AML-193 (cell line): ENCODE measurements around the gene FAM111B.
A peak's percentile ranks its signal among the peaks of the same experiment; 100 is the strongest.

Experiments
- DNase-seq, 2 experiments: peaks; one replicate each; lab custom pipeline; 2025; lab: John Stamatoyannopoulos, UW

The FAM111B gene

DNA sequence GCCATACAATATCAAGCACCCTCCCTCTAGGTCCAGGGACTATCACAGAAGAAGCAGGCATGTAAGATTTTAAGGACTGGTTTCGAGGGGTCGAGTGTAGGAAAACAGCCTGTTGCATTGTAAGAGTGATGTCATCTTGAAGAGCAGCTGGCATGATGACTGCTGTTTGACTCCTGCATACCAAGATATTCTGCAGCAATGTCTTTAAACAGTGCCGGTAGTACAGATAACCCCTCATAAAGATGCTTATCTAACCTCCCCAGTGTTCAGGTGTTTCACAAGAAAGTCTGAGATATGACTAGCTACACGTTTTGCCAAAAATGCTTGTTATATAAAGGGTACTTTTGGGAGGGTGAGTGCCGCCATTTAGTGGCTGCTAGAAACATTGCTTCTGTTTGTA lies 47.6 kb downstream of the FAM111B start:
- DNase-seq, result no peak

DNA sequence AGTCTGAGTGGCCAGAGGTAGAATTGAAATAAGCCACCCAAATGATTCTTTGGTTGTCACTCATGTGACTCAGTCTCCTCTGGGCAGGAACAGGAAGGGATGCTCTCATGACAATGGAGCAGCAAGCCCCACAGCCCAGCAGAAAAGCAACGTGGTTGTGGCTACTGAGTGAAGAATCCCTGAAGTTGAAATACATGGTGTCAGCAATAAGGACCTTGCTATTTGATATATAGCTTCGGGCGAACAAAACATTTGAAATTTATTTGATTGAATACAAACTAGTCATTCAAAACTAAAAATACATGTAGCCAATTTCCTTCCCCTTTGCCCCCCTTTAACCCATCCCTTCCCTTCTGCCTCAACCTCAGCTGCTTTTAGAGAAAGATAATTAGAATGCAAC lies 50.4 kb downstream of the FAM111B start:
- no peak for DNase-seq

DNA sequence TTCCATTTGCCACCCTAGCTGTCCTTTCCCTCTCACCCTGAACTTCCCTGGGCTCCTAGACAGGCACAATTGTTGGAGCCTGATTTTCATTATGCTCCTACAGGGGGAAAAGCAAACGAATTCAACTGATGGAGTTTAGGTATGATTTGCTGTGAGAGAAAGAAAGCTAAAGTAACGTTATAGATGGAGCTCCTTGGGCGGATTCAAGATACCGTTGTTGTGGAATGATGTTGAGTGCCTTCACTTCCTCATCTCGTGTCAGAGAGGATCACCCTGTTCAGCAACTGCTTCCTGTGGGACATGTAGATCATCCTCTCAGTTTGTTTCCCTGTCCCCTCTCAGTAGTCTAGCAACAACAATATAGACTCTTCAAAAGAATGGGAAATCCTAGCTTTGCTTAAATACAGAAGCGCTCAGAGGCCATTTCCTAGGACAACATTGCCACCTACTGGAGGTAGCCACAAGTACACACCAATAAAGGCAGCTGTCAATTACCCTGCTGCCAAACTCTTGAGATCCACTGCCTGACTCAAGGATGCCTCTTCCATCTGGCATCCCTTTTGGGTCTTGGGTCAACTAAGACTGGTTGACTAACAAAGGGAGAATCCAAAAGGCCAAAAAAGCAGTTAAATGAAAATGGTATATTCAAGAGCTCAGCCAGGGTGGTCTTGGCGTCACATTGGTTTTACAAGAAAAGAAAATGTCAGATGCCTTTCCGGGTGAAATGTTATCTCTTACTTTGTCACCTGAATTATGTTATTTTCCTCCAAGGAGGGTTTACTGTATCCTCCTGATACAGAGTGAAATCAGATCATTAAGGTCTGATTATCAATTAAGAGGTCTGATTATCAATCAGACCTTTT lies 51.4 kb downstream of the FAM111B start:
- peak; percentile 71 to 72 for DNase-seq

DNA sequence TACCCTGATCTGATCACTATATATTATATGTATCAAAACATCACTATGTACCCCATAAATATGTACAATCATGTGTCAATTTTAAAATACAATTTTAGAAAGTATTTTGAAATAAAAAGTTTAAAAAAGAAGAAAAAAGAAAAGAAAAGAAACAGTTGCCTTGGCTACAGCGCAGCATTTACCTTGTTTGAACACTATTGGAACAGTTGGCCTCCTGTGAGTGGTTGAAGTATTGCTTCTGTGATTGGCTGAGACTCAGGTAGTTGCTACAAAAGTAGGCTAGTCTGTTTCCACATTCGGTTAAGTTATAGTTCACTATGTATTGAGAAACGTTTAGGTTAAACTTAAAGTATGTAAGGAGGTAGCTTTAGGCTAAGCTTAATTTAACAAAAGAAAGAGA lies 57.0 kb downstream of the FAM111B start:
- no peak for DNase-seq

DNA sequence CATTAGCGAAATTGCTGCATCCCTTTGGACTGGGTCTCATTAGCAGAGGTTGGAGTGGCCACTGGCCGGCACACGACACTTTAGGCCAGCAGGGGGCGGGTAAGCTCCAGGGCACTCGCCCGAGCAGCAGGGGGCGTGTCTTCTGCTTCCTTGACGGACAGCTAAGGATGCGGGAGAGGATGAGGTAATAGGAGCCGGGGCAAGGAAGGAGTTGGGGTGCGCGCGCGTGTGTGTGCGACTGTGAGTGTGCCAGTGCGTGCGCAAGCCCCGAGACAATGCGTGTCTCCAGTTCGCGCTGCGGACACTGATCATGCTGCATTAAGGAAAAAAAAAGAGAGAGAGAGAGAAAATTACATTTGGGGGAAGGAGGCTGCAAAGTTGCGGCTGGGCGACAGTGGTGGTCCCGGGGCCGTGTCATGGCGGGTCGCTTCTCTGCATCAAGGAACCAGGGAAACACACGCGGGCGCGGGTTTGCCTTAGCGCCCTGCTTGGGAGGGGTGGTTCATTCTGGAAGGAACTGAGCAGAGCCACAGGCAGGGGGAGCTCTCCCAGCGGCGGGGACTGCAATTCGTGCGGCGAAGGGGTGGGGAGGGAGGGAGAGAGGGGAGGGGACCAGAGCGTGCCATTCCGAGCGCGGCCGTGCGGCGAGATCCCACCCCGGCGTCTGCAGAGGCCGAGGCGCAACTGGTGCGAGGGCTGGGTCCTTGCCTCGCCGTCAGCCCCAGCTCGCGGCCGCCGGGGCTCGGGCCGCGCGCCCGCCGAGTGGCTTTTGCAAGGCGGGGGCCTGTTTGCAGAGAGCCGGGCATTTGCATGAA lies 64.7 kb downstream of the FAM111B start, which contains the start of gene DTX4:
TSS of gene DTX4 (plus strand) at position 625 of the 815 bp plus-strand sequence. CDS start 464 bp downstream, outside the sequence.
- DNase-seq, result peak; percentile 85 to 86

DNA sequence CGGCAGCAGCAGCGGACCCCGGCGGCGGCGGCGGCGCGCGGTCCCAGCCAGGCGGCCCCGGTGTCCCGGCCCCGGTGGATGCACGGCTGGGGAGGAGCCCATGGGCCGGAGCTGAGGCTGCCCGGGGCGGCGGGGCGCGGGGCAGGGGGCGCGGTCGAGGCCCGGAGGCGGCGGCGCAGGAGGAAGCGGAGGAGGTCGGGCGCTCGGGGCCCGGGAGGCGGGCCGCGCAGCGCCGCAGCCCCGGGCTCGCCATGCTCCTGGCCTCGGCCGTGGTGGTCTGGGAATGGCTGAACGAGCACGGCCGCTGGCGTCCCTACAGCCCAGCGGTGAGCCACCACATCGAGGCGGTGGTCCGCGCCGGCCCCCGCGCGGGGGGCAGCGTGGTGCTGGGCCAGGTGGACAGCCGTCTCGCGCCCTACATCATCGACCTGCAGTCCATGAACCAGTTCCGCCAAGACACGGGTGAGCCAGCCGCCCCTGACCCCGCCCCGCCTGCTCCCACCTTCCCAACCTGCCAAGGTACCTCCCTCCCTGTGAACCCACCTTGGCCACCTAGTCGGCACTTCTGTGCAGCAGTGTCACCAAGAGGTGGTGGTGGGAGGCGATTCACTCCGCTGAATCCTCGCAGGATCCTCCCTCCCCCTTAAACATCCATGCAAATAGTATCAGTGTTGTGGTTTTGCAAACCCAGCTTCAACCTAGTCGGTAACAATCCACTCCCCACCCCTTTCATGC lies 65.5 kb downstream of the FAM111B start:
- no peak for DNase-seq

DNA sequence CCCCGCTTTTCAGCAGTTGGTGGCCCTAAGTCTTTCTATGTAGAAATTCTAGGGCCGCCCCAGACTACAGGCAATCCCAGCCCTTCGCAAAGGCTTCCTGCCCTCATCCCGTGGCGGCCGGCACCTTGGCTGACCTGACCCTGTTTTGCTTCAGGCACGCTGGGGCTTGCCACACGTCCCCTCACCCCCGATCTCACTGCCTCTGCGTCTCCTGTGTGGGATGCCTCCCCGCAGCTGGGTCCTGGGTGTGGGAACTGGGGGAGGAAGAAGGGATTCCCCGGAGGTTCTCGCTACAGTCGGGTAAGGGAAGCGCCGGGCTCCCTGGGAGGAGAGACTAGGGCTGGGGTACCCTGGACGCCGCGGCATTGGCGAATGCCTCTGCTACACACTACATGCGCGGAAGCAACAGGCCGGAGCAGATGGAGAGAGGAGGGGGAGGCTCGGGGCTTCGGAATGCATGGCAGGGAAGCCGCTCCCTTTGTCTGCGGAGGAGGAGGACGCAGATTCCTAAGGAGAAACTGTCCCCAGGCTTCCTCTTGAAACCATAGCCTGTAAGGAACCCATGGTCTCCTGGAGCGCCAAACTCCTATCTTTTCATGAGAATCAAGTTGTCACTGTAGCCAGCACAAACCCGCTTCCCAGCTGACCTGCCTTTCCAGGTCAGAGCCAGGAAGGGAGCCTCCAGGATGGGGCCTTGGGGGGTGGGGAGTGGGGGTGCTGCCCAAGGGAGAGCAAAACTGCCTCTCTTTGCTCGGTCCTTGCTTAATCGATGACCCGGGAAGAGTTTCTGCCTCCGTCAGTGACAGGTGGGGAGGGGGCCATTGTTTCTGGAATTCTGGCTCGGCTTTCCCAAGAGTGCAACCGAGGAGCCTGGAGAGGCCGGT lies 66.3 kb downstream of the FAM111B start:
- DNase-seq, result no peak

DNA sequence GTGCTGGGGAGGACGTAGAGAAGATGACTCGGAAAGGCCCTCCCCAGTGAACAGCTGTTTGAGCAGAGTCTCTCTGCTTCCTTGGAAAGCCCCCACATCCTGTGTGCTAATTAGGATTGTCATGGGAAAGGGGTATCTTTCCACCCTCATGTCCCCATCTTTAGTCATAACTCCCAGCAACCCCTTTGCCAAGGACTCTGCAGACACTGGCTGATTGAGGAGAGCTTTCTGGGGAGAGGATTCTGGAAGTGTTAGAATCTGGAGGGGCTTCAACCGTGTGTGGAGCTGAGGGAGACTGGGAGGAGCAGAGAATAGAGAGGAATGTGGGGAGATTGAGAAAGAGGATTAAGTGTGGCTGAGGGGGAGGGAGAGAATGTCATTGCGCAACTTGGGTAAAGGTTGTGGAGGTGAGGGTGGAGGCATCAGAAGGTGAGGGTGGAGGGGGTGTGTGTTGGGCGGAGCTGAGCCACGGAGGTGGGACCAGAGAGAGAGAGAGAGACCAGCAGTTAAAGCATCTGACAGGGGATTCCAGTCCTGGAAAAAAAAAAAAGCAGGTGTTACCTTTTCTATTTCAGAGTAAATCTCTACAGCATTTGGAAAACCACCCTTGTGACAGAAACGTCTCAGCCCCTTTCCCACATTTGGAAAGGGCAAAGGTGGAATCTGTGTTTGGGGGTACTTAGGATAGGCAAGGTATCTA lies 67.1 kb downstream of the FAM111B start:
- no peak for DNase-seq

DNA sequence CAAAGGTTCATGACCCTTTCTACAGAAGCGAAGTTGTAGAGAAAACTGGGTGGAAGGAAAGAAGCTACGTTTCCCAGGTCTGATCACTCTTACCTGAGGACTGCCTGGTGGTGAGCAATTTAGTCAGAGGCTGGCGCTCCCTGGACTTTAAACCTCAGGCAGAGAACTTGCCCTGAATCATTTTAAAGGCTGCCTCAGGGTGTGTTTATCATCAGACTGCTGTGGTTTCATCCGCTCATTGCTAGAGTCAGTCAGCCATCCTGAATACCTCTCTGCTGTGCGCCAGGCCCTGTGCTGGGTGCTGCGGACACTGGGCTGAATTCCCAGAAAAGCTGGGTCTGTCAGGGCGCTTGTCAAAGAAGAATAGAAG lies 67.6 kb downstream of the FAM111B start:
- DNase-seq, result no peak

DNA sequence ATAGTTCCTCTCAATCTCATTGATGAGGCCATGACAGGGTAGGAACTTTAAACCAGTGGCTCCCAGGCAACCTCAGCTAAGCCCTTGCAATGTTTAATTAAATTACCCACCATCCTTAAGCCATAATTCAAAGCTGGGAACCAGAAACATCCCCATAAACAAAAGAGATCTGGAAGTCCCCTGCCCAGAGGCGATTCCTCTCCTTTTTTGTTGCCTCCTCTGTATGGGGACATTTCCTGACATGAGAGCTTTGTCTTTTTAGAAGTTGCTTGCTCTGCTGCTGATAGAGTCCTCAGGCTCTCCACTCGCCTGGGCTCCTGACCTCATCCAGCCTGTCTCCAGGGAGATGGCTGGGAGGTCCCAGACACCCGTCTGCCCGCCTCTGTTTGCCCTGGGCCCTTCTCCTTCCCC lies 68.1 kb downstream of the FAM111B start:
- no peak for DNase-seq

DNA sequence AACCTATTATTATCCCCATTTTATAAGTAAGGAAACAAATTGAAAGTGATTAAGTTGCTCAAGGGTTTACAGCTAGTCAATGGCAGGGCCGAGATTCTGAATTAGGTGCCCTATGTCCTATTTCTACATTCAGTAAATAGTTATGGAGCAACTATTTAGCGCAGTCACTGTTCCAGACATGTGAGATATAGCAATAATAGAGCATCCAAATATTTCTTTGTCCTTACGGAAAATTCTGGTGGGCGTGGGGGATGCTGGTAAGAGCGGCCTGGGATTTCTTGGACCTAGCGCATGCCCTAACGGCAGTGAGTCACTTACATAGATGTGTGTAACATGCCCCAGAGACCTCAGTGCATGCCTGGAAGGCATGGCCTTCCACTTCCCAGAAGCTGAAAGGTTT lies 69.3 kb downstream of the FAM111B start:
- DNase-seq, result no peak
